Measurements from ENCODE around the gene TMEM238.
"Not testable (repeated sequence)": the region's sequence is repeated elsewhere in the genome, so short reads cannot be mapped to it uniquely, and the experiment has no call there.

The TMEM238 gene

GRCh38 chr19:55402509-55402908, 18.4 kb upstream of the TMEM238 start:
- no peak for DNase-seq

GRCh38 chr19:55401390-55401789, 17.3 kb upstream of the TMEM238 start:
- not testable (repeated sequence) for DNase-seq

DNA sequence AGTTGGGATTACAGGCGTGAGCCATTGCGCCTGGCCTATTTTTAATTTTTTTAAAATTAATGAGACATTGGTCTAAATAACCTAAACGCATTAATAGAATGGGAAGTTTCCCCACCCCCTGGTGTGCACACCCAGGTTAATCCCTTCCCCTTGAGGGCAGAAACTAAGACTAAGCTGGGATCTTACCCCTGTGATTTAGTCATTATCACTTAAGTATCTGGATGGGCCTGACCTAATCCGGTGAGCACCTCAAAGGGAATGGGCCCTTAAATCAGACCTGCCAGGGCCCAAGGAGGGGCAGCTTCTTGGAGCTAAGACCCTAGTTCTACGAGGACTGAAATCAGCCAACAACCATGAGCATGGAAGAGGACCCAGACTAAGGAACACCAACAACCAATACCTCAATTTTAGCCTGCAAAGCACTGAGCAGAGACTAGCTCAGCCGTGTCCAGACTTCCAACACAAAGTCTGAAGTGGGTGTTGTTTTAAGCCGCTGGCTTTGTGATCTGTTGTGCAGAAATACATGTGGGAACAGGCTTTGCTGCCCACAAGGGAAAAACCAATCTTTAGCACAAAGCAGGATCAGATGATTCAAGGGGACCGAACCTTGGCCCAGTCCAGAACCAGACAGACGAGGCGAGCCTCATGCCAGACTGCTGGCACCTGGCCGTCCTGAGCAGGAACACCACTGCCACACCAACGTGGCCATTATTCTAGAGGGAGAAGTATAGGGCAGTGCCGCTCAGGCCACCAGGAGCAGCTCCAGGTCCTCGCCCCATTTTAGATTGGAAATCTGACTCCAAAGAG, 16.4 kb upstream of the TMEM238 start:
- DNase-seq, result no peak

DNA sequence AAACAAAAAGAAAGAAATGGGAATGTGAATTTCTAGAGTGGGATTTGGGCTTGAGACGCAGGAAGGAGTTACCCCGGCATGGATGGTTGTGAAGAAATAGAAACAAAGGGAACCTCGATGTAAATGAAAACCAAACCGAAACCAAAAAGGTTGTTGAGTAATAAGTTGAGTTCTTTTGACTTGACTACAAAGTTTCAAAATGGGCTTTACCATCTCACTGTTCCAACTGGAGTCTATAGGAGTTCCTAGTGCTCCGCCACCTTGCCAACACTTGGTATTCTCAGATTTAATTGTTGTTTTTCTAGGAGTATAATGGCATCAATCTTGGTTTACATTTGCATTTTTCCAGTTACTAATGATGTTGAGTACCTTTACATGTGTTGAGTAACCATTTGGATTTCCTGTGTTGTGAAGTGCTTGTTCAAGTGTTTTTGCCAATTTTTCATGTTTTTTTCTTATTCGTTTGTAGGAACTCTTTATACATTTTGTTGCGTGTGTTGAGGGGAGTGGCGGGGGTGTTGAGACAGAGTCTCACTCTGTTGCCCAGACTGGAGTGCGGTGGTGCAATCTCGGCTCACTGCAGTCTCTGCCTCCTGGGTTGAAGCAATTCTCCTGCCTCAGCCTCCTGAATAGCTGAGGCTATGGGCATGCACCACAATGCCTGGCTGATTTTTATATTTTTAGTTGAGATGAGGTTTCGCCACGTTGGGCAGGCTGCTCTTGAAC, 14.3 kb upstream of the TMEM238 start:
- no peak for DNase-seq

DNA sequence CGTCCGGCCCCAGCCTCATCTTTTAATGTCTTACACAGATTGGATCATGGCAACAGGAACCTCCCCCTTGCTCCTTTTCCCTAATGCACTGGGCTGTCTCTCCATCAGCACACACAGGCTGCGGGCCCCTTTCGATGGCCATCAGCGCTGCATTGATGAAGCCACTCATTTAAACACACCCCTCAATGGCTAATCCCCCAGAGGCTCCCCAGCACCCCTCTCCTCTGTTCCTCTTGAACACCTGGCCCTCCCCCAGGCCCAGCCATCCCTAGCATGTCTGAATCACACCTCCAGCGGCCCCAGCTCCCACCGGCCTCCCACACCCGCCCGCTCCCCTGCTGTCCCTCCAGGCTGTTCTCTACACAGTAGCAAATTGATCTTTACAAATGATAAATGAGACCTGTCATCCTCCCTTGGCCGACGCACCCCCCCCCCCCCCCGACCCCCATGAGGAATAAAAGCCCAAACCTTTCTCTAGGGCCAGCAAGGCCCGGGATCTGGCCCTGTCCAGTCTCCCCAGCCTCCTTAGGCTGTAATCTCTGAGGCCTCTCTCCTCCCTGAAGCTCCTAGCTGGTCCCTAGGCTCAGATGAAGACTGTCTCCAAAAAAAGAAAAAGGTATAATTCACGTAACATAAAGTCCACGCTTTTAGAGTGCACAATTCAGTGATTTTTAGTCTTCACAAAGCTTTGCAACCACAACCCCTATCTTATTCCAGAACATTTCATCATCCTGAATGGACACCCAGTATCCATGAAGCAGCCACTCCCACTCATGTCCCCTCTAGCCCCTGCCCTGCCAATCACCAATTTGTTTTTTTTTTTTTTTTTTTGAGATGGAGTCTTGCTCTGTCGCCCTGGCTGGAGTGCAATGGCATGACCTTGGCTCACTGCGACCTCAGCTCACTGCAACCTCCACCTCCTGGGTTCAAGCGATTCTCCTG, 9.0 kb upstream of the TMEM238 start:
- DNase-seq, result peak in 5 of 56 donors; percentile 3 to 25 (median 16)

GRCh38 chr19:55391702-55392615, 7.9 kb upstream of the TMEM238 start:
- DNase-seq, result no peak

DNA sequence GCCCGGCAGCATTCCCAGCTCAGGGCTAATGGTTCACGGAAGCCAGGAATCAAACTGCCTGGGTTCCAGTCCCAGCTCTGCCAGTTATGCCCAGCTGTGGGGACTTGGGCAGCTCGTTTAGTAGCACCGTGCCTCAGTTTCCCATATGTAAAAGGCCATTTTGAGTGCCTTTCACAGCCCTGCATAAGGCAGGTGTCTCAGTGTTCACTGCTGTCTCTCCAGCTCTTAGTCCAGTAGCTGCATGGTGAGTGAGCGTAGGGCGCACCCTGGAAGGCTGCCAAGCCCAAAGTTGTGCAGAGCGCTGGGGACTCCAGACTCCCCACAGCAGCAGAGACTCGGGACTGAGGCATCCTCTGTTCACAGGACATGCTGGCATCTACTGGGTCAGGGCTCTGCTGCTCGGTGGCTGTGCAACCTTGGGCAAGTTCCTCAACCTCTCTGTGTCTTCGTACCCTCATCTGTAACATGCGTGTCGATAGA, 7.1 kb upstream of the TMEM238 start:
- peak in 2 of 56 donors; percentile 16 to 40 for DNase-seq

- DNase-seq, result no peak
These were observed 6.4 kb upstream of the TMEM238 start for GRCh38 chr19:55390461-55390880.

DNA sequence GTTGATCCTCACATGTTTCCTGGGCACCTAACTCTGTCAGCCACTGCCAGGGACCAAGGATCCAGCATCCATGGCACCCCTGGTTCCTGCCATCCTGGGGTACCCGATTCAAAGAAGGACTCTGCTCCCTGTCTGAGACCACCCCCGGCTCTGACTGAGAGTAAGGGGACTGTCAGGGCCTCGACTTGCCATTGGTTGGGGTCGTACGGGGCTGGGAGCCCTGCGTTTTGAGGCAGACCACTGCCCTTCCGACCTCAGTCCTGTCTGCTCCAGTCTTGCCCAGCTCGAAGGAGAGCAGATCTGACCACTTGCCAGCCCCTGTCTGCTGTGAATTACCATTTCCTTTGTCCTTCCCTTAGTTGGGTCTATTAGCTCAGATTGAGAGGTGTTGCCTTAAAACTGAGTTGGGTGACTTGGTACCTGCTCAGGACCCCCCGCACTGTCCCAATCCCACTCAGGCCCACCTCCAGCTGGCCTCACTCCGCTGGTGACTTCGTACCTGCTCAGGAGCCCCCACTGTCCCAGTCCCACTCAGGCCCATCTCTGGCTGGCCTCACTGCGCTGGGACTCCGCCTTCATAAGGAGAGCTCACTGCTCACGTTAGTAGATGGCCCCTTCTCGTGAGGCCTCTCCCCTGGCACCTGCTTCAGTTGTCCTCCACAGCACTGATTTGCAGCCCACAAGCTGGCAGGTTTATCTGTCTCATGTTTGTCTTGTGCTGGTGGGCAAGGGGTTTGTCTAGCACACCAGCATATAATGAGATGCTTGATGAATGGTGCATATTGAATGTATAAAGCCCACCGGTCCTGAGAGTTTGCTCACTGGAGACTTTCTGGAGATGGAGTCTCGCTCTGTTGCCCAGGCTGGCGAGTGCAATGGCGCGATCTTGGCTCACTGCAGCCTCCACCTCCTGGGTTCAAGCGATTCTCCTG, 5.6 kb upstream of the TMEM238 start:
- DNase-seq, result no peak

DNA sequence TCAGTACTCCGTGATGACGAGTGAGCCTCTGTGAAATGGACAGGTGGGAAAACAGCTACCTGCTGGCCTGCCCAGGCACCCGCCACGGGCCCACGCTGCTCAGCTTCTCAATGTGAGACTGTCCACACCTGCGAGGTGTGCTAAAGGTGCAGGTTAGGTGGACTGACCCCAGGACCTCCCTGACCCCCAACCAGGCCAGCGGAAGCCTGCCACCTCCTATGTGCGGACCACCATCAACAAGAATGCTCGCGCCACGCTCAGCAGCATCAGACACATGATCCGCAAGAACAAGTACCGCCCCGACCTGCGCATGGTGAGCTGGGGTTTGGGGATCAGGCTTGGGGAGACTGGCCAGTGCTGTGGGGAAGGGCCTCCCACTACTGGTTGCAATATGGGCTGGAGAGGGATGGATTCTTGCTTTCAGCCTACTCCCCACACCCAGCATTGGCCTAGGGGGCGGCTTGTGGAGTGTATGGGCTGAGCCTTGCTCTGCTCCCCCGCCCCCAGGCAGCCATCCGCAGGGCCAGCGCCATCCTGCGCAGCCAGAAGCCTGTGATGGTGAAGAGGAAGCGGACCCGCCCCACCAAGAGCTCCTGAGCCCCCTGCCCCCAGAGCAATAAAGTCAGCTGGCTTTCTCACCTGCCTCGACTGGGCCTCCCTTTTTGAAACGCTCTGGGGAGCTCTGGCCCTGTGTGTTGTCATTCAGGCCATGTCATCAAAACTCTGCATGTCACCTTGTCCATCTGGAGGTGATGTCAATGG, 3.8 kb upstream of the TMEM238 start:
- no peak for DNase-seq

DNA sequence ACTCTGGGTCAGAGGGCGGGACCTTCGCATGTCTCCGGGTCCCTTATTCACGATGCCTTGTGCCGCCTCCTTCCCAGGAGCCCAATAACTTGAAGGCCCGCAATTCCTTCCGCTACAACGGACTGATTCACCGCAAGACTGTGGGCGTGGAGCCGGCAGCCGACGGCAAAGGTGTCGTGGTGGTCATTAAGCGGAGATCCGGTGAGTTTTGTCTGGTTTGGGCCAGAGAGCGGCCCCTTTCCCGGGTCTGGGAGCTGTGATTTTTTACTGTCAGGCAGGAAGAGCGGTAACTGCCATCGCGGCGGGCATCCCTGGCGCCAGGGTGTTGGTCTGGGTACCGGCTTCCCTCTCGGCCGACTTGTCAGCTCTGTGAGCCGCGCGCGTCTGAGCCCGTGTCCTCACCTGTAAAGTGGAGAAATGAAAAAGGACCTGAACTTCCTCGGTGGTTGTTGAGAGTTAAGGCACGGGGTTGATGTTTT, 2.4 kb upstream of the TMEM238 start:
- DNase-seq, result peak in 3 of 56 donors; percentile 32 to 50 (median 46)

- DNase-seq, result peak in 55 of 56 donors; percentile 81 to 99 (median 97)
These were observed 1.8 kb upstream of the TMEM238 start, which contains the start of gene RPL28 for GRCh38 chr19:55385724-55386492. TSS of gene RPL28 (plus strand) at chr19:55385932. CDS start at chr19:55386358, 426 bp downstream.

GRCh38 chr19:55384920-55385723, 1.0 kb upstream of the TMEM238 start:
- peak; percentile 57 to 98 (median 88) for DNase-seq

DNA sequence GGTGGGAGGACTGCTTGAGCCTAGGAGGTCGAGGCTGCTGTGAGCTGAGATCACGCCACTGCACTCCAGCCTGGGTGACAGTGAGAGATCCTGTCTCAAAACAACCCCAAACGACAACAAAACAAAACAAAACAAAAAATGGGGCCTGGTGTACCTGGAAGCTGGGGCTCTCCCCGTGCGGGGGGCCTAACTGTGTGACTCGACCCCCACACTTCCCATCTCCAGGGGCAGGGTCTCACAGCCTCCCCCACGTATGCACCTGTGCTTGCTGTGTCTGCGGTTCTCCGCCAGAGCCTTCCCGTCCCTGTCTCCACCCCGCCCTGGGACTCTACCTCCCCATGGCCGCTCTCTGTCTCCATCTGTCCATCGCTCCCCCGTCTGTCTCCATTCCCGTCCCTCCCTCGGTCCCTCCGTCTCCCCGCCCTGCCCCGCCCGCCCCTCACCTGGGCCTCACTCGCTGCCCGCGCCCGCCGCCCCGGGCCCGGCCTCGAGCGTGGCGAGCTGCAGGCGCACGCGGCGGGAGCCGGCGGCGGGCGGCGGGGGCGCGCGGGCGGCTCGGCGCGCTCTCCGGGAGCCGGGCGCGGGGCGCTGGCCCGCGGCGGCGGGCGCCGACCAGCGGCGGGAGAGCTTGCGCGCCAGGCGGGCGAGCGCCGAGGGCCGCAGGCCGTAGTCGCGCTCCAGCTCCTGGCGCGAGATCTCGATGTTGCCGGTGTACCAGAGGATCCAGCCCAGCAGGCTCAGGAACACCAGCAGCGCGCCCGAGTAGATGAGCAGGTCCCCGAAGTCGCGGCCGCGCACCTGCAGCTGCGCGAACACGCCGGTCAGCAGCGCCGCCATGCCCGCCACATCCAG, 587 bp downstream of the TMEM238 start:
- peak in 30 of 56 donors; percentile 11 to 50 (median 30) for DNase-seq

GRCh38 chr19:55382522-55383054, 1.5 kb downstream of the TMEM238 start:
- no peak for DNase-seq

Data from amygdala (tissue), 56 donors.